NT2/D1 (cell line): Measurements from ENCODE around the gene CTRL.

Experiments
- DNase-seq: peaks from one replicate; pipeline ENCODE4 v3.0.0-alpha.2; 2011; ENCODE audit warnings: low read depth, low spot score
- H3K27me3 ChIP-seq: 2 replicates; pipeline ENCODE4 v1.6.0; 2011; ENCODE audit warnings: mild to moderate bottlenecking; ENCODE audit not compliant: insufficient read length, insufficient read depth
- H3K36me3 ChIP-seq: 2 replicates; pipeline ENCODE4 v1.6.1; 2011; ENCODE audit warnings: mild to moderate bottlenecking, low read length, mixed read lengths; ENCODE audit not compliant: insufficient read depth, insufficient read length
- H3K4me1 ChIP-seq: 2 replicates; pipeline ENCODE4 v1.5.1; 2011; ENCODE audit not compliant: insufficient read depth, insufficient read length
- H3K4me3 ChIP-seq: 2 replicates; pipeline ENCODE4 v1.5.1; 2011; ENCODE audit warnings: low read depth; ENCODE audit not compliant: insufficient read length
- H3K9ac ChIP-seq: 2 replicates; pipeline ENCODE4 v1.6.0; 2011; ENCODE audit warnings: low read depth; ENCODE audit not compliant: insufficient read length
- H3K9me3 ChIP-seq: 2 replicates; pipeline ENCODE4 v1.5.1; 2011; ENCODE audit warnings: mild to moderate bottlenecking, low read length; ENCODE audit not compliant: insufficient read depth
- SUZ12 ChIP-seq: IDR thresholded peaks from 2 replicates; pipeline ENCODE4 v1.6.1; 2011; ENCODE audit not compliant: insufficient read length, insufficient read depth; ENCODE audit errors: extremely low read depth
- YY1 ChIP-seq: IDR thresholded peaks from 2 replicates; pipeline ENCODE4 v1.6.1; 2011; ENCODE audit not compliant: insufficient read length, insufficient read depth
- ZNF274 ChIP-seq: IDR thresholded peaks from 2 replicates; pipeline ENCODE4 v1.6.1; 2011; ENCODE audit warnings: mild to moderate bottlenecking, low read depth, low read length

CTRL gene

GRCh38 chr16:67883146-67883871 is 48.4 kb downstream of the CTRL start:
- H3K36me3 ChIP-seq, result peaks cover 71% of the 10 kb centered on the region
- H3K9ac ChIP-seq, result peak overlapping the region; percentile 44
- no peak for DNase-seq

DNA sequence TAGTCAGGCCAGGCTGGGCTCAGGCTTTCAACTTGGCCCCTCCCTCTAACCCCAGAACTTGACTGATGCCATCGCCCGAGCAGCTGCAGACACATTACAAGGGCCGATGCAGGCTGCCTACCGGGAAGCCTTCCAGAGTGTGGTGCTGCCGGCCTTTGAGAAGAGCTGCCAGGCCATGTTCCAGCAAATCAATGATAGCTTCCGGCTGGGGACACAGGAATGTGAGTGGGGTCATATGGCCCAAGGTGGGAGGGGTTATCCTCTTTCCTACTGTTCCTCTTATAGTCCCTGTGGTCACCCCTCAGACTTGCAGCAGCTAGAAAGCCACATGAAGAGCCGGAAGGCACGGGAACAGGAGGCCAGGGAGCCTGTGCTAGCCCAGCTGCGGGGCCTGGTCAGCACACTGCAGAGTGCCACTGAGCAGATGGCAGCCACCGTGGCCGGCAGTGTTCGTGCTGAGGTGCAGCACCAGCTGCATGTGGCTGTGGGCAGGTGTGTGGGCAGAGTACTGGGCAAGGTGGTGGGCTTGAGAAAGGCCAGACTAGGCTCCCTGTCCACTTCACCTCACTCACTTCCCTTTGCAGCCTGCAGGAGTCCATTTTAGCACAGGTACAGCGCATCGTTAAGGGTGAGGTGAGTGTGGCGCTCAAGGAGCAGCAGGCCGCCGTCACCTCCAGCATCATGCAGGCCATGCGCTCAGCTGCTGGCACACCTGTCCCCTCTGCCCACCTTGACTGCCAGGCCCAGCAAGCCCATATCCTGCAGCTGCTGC is 49.1 kb downstream of the CTRL start:
- H3K27me3 ChIP-seq, result no peaks in the 10 kb centered on the region
- peaks cover 16% of the 10 kb centered on the region for H3K4me1 ChIP-seq
- no peak for TF ChIP-seq SUZ12
- TF ChIP-seq YY1, result no peak
- no peak for TF ChIP-seq ZNF274
- no peaks in the 10 kb centered on the region for H3K9me3 ChIP-seq
- H3K4me3 ChIP-seq, result no peak overlapping the region
- DNase-seq, result no peak
- no peak overlapping the region for H3K9ac ChIP-seq
- peaks cover 79% of the 10 kb centered on the region for H3K36me3 ChIP-seq

More at GRCh38 chr16:67883146-67883871, 48.4 kb downstream of the CTRL start:
- no peak for TF ChIP-seq YY1
- TF ChIP-seq SUZ12, result no peak
- TF ChIP-seq ZNF274, result no peak
- Histone ChIP-seq H3K27me3 (no peaks in the 10 kb centered on the region), H3K4me1 (peaks cover 17% of the 10 kb centered on the region), H3K9me3 (no peaks in the 10 kb centered on the region), H3K4me3 (no peak overlapping the region)

DNA sequence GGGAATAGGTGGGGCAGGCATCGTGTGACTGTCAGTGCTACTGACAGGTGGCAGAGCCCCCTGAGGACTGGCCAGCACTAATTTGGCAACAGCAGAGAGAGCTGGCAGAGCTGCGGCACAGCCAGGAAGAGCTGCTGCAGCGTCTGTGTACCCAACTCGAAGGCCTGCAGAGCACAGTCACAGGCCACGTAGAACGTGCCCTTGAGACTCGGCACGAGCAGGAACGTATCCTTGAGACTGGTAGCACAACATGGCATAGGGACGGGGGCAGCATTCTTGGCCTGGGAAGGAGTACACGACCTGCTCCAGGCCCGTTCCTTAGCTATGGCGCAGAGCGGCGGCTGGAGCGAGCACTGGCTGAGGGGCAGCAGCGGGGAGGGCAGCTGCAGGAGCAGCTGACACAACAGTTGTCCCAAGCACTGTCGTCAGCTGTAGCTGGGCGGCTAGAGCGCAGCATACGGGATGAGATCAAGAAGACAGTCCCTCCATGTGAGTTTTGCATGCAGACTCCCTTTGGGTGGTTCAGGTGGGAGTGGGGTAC is 50.0 kb downstream of the CTRL start:
- DNase-seq, result no peak
- Histone ChIP-seq H3K27me3 (no peaks in the 10 kb centered on the region), H3K4me3 (no peak overlapping the region), H3K4me1 (peaks cover 16% of the 10 kb centered on the region), H3K9ac (no peak overlapping the region), H3K9me3 (no peaks in the 10 kb centered on the region), H3K36me3 (peaks cover 83% of the 10 kb centered on the region)
- no peak for TF ChIP-seq YY1
- TF ChIP-seq SUZ12, result no peak
- TF ChIP-seq ZNF274, result no peak

GRCh38 chr16:67880584-67880983 is 51.1 kb downstream of the CTRL start:
- H3K27me3 ChIP-seq, result no peaks in the 10 kb centered on the region
- TF ChIP-seq ZNF274, result no peak
- TF ChIP-seq SUZ12, result no peak
- TF ChIP-seq YY1, result no peak
- no peaks in the 10 kb centered on the region for H3K9me3 ChIP-seq
- DNase-seq, result no peak
- H3K36me3 ChIP-seq, result peaks cover 90% of the 10 kb centered on the region
- H3K4me1 ChIP-seq, result peaks cover 10% of the 10 kb centered on the region
- no peak overlapping the region for H3K4me3 ChIP-seq
- H3K9ac ChIP-seq, result no peak overlapping the region

DNA sequence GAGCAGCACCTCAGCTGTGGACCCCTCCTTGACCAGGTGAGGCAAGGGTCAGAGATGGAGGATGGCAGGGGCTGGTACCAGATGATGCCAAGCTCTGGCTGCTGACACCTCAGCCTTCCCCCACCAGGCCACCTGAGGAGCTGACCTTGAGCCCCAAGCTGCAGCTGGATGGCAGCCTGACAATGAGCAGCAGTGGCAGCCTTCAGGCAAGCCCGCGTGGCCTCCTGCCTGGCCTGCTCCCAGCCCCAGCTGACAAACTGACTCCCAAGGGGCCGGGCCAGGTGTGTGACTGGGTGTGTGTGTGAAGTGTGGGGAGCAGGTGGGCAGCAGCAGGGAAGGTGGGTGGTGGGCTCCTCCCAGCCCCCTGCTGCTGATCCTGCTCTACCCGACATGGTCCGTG is 51.7 kb downstream of the CTRL start:
- no peak for TF ChIP-seq ZNF274
- TF ChIP-seq SUZ12, result no peak
- TF ChIP-seq YY1, result no peak
- Histone ChIP-seq H3K4me3 (no peak overlapping the region), H3K9ac (no peak overlapping the region), H3K9me3 (no peaks in the 10 kb centered on the region), H3K27me3 (no peaks in the 10 kb centered on the region), H3K4me1 (peaks cover 10% of the 10 kb centered on the region), H3K36me3 (peaks cover 96% of the 10 kb centered on the region)
- no peak for DNase-seq
